HepG2 (cell line): ENCODE results near the gene SLIT1. TPM values are rescaled to one million over a fixed set of nuclear protein-coding genes. Genes with fewer than 3 reads are reported as not detected.

Experiments
- ATAC-seq: fragments of 200-7000 bp; cut with Tn5 transposase; 3 replicates; pipeline ENCODE4 v1.9.1; 2020; ENCODE audit warnings: mild to moderate bottlenecking, moderate library complexity
- BruUV-seq: library from RNA; stranded (reverse); fragments of 400-500 nt; replicated peaks from 2 replicates; lab custom pipeline; 2021; lab: Mats Ljungman, UMichigan
- CTCF ChIA-PET: fragments of 300-600 bp; formaldehyde crosslinking; extraction: SDS; loops from one replicate; lab custom pipeline; 2021; ENCODE audit warnings: low total read pairs, inconsistent platforms, low intra/inter-chr PET ratio; lab: Yijun Ruan, JAX
- POLR2A ChIA-PET: fragments of 350-600 bp; sonication (Branson Sonifier 250); formaldehyde crosslinking; loops from one replicate; lab custom pipeline; 2020; ENCODE audit warnings: antibody characterized with exemption, inconsistent platforms; lab: Yijun Ruan, JAX
- DNase-seq: peaks from one replicate; pipeline ENCODE4 v3.0.0-alpha.2; 2015; ENCODE audit warnings: low spot score
- FAIRE-seq: peaks from 3 replicates; lab custom pipeline; 2011; peaks lifted over from hg19 to GRCh38; lab: Jason Lieb, UNC
- H2AFZ ChIP-seq: one replicate; pipeline ENCODE4 v1.6.1; 2011; ENCODE audit warnings: low read length, inconsistent platforms
- H3K27ac ChIP-seq: fragments of 300-600 bp; 3 replicates; pipeline ENCODE4 v1.8.0; 2011; ENCODE audit warnings: mixed run types, mild to moderate bottlenecking, mixed read lengths, low read length, inconsistent platforms; ENCODE audit not compliant: insufficient read depth; ENCODE audit errors: extremely low read length
- H3K27me3 ChIP-seq, 2 experiments: fragments of 200-600 bp in 1 of 2; 2 replicates in 1 of 2; 3 replicates in 1 of 2; pipeline versions ENCODE4 v1.6.0 to v1.8.0; 2011; ENCODE audit warnings: low read length in 2 of 2, mild to moderate bottlenecking in 2 of 2, moderate library complexity in 2 of 2, inconsistent platforms in 1 of 2; ENCODE audit not compliant: insufficient read depth in 2 of 2, control insufficient read depth in 1 of 2
- H3K36me3 ChIP-seq, 2 experiments: fragments of 200-600 bp in 1 of 2; replicated peaks in 1 of 2; 2 replicates in 1 of 2; 3 replicates in 1 of 2; pipeline versions ENCODE4 v1.5.1 to v1.8.0; 2011; ENCODE audit warnings: low read length in 2 of 2, inconsistent platforms in 1 of 2; ENCODE audit not compliant: insufficient read depth in 2 of 2, control insufficient read depth in 1 of 2
- H3K4me1 ChIP-seq: 2 replicates; pipeline ENCODE4 v1.5.1; 2012; ENCODE audit warnings: low read length, inconsistent platforms; ENCODE audit not compliant: insufficient read depth
- H3K4me2 ChIP-seq: 2 replicates; pipeline ENCODE4 v1.6.0; 2011; ENCODE audit warnings: low read depth, low read length, inconsistent platforms
- H3K4me3 ChIP-seq, 3 experiments: fragments of 200-600 bp in 1 of 3; sonication (generic), shearing (Covaris generic) in 1 of 3; replicated peaks in 1 of 3; 2 replicates each; pipeline ENCODE4 v1.5.1; 2011 to 2016; ENCODE audit warnings: low read length in 3 of 3, inconsistent platforms in 2 of 3, low read depth in 2 of 3, mild to moderate bottlenecking in 2 of 3, control low read depth in 1 of 3, mixed read lengths in 1 of 3; ENCODE audit not compliant: insufficient read depth in 1 of 3
- H3K79me2 ChIP-seq: one replicate; pipeline ENCODE4 v1.6.1; 2011; ENCODE audit warnings: low read length, inconsistent platforms; ENCODE audit not compliant: insufficient read depth
- H3K9ac ChIP-seq: 2 replicates; pipeline ENCODE4 v1.6.0; 2011; ENCODE audit warnings: mild to moderate bottlenecking, low read depth, low read length, inconsistent platforms; ENCODE audit not compliant: insufficient read depth
- H3K9me3 ChIP-seq: 2 replicates; pipeline ENCODE4 v1.5.1; 2012; ENCODE audit warnings: mild to moderate bottlenecking, low read length
- H4K20me1 ChIP-seq: 2 replicates; pipeline ENCODE4 v1.6.0; 2011; ENCODE audit warnings: inconsistent platforms, mild to moderate bottlenecking, low read length, moderate library complexity; ENCODE audit not compliant: insufficient read depth
- CENPX ChIP-seq: sonication (generic); formaldehyde crosslinking; IDR thresholded peaks from 2 replicates; pipeline ENCODE4 v1.9.0; 2021; ENCODE audit warnings: mild to moderate bottlenecking, missing genetic modification reagents, moderate library complexity
- CREM ChIP-seq, 2 experiments: sonication (generic) in 1 of 2; formaldehyde crosslinking in 1 of 2; IDR thresholded peaks; 2 replicates each; pipeline versions ENCODE4 v1.4.0 to v1.6.1; 2016 to 2020; ENCODE audit warnings: antibody characterized with exemption in 1 of 2, mild to moderate bottlenecking in 1 of 2, missing genetic modification reagents in 1 of 2
- GABPB1 ChIP-seq: IDR thresholded peaks from 2 replicates; pipeline ENCODE4 v1.6.1; 2016; ENCODE audit warnings: mild to moderate bottlenecking, missing genetic modification reagents, moderate library complexity, missing compliant biosample characterization
- GATAD2A ChIP-seq: IDR thresholded peaks from 2 replicates; pipeline ENCODE4 v1.6.1; 2016
- SIN3B ChIP-seq: fragments of 150-350 bp; IDR thresholded peaks from 2 replicates; pipeline ENCODE4 v1.6.1; 2014; ENCODE audit warnings: low read length
- ZKSCAN5 ChIP-seq: sonication (generic); formaldehyde crosslinking; IDR thresholded peaks from 2 replicates; pipeline ENCODE4 v1.5.1; 2020; ENCODE audit warnings: mild to moderate bottlenecking, missing genetic modification reagents
- ZNF776 ChIP-seq: sonication (generic); formaldehyde crosslinking; IDR thresholded peaks from 2 replicates; pipeline ENCODE4 v1.4.0; 2020; ENCODE audit warnings: mild to moderate bottlenecking, missing genetic modification reagents
- WGBS: methylation state at CpG from one replicate; pipeline ENCODE4 v1.1.6; 2017; ENCODE audit warnings: low lambda C conversion rate; 5-methylcytosine and 5-hydroxymethylcytosine counted together
- in situ Hi-C: cut with HindIII; loops from 2 replicates; pipeline ENCODE4 v1.10.0; 2017; ENCODE audit warnings: low pct_unique_long_range_greater_than_20kb; ENCODE audit not compliant: extremely low pct_ligation_motif_present
- intact Hi-C: fragments of 100-400 bp; cut with micrococcal nuclease; formaldehyde crosslinking; loops from one replicate; pipeline ENCODE4 v1.10.0; 2022; ENCODE audit not compliant: unreplicated experiment
- polyA plus RNA-seq, 8 experiments: library from polyadenylated mRNA; depleted of rRNA in 3 of 8; stranded (reverse) in 7 of 8; unstranded in 1 of 8; fragments of >200 nt; fragmentation: Illumina TruSeq in 4 of 8; extraction: Trizol in 4 of 8; gene quantifications; 2 replicates each; pipeline versions ENCODE4 v1.2.1 to v1.2.3, GENCODE V29; 2011 to 2016; ENCODE audit warnings: low read depth in 4 of 8, missing spikeins in 1 of 8, mixed read lengths in 1 of 8; ENCODE audit not compliant: insufficient read depth in 1 of 8
- total RNA-seq, 5 experiments: library from RNA; depleted of rRNA; stranded (reverse); fragments of >200 nt; fragmentation: Illumina TruSeq; extraction: Trizol; gene quantifications; 2 replicates each; pipeline ENCODE4 v1.2.3, GENCODE V29; 2016; ENCODE audit warnings: low read depth in 1 of 5
- TF ChIP-seq, protein P1 (sequence below): sonication (generic); formaldehyde crosslinking; conservative IDR thresholded peaks from 2 replicates; pipeline ENCODE4 v1.8.1; 2023; ENCODE audit warnings: missing genetic modification reagents
- TF ChIP-seq, protein P2 (sequence below): sonication (generic); formaldehyde crosslinking; conservative IDR thresholded peaks from 2 replicates; pipeline ENCODE4 v1.5.0; 2020; ENCODE audit warnings: missing genetic modification reagents

The SLIT1 gene
- total and polyA plus RNA-seq, 2 of the 13 experiments (the other 11 are each of a cell fraction or from before 2014, with no cell fraction given): 0.09 to 0.33 TPM

DNA sequence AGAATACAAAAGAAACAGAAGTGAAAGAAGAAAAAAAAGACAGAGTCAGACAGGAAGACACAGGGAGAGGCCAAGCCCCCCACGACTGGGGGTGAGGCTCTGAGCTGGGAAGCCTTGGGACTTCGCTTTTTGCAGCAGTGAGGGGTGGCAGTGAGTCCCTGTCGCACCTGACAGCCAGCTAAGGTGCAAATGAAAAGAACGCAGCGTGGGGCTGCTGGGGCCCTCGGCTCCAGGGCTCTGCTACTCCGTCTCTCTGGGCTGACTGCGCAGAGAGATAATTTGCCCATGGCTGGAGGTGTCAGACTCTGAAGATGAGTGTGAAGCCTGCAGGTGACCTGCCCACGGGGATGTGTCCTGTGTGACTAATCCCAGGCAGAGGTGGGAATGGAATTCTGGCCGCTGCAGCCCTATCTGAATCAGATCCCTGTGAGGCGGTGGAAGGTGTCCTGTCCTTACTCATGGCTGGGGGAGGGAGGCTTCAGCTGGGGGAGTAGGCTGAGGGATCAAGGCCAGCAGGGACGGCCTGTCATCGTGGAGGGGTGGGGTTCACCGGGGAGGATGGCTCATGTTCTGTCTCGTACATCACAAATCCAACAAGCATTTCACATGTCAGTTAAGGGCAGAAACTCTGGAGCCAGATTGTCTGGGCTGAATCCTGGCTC, 96.4 kb downstream of the SLIT1 start (continued):
- TF ChIP-seq, protein P1, sequence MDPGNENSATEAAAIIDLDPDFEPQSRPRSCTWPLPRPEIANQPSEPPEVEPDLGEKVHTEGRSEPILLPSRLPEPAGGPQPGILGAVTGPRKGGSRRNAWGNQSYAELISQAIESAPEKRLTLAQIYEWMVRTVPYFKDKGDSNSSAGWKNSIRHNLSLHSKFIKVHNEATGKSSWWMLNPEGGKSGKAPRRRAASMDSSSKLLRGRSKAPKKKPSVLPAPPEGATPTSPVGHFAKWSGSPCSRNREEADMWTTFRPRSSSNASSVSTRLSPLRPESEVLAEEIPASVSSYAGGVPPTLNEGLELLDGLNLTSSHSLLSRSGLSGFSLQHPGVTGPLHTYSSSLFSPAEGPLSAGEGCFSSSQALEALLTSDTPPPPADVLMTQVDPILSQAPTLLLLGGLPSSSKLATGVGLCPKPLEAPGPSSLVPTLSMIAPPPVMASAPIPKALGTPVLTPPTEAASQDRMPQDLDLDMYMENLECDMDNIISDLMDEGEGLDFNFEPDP (CRISPR knock-in tag): no peak
- TF ChIP-seq ZKSCAN5: no peak
- TF ChIP-seq CREM (IDR thresholded peaks at IDR 0.05): no peak
- TF ChIP-seq CREM (CRISPR knock-in tag; IDR thresholded peaks at IDR 0.05): no peak
- TF ChIP-seq, protein P2, sequence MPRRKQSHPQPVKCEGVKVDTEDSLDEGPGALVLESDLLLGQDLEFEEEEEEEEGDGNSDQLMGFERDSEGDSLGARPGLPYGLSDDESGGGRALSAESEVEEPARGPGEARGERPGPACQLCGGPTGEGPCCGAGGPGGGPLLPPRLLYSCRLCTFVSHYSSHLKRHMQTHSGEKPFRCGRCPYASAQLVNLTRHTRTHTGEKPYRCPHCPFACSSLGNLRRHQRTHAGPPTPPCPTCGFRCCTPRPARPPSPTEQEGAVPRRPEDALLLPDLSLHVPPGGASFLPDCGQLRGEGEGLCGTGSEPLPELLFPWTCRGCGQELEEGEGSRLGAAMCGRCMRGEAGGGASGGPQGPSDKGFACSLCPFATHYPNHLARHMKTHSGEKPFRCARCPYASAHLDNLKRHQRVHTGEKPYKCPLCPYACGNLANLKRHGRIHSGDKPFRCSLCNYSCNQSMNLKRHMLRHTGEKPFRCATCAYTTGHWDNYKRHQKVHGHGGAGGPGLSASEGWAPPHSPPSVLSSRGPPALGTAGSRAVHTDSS (CRISPR knock-in tag): no peak
- TF ChIP-seq GABPB1: no peak
- TF ChIP-seq CENPX (CRISPR knock-in tag): no peak
- no peak for TF ChIP-seq ZNF776 (CRISPR knock-in tag)
- TF ChIP-seq, all 625 proteins: peak for 0

DNA sequence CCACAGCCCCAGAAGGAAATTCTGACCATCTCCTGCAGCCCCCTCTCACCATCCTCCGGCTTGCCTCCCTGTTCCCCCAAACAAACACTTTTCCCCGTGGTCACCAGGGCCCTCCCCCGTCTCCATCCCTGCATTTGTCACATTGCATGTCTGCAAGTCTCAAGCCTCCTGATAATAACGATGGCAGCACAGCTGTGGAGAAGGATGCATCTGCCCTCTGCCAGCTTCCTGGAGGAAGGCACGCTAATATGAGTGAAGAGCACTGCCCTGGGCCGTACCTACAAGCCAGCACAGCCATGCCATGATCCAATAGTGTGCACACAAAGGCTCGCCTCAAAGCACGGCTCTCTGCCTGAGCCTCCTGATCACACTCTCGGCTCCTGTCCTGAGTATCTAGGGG, 98.5 kb downstream of the SLIT1 start:
- Histone ChIP-seq H3K9ac (no peak overlapping the region), H3K27me3 (peaks cover 4 to 43% of the 10 kb centered on the region in 2 experiments), H3K27ac (no peak overlapping the region), H4K20me1 (no peaks in the 10 kb centered on the region), H3K36me3 (no peaks in the 10 kb centered on the region), H3K4me1 (no peaks in the 10 kb centered on the region), H3K9me3 (no peaks in the 10 kb centered on the region), H3K4me2 (no peak overlapping the region), H3K4me3 (no peak overlapping the region), H3K79me2 (no peaks in the 10 kb centered on the region), H2AFZ (no peak overlapping the region)
- FAIRE-seq (no peak), DNase-seq (no peak), ATAC-seq (no peak)
- intact Hi-C loops: no loop called here
- WGBS: 0% methylated on average over 4 of the region's 9 CpGs
- POLR2A ChIA-PET: no interaction called here
- CTCF ChIA-PET: no interaction called here
- BruUV-seq: no TSS peak
- in situ Hi-C loops: no loop called here
- TF ChIP-seq SIN3B: no peak
- TF ChIP-seq GATAD2A: no peak
